B cell (primary cell): Measurements from ENCODE around the gene FBN1.

ENCODE experiments used
- EZH2 ChIP-seq: IDR thresholded peaks from 2 replicates; pipeline ENCODE4 v1.6.1; 2012; ENCODE audit warnings: borderline replicate concordance, low read depth, mild to moderate bottlenecking, moderate library complexity, low read length; ENCODE audit not compliant: insufficient read depth, poor library complexity, severe bottlenecking
- TF ChIP-seq, protein P1 (sequence below): fragments of 200-600 bp; IDR thresholded peaks from one replicate; pipeline ENCODE4 v1.8.0; 2022; ENCODE audit warnings: antibody characterized with exemption, mild to moderate bottlenecking

DNA sequence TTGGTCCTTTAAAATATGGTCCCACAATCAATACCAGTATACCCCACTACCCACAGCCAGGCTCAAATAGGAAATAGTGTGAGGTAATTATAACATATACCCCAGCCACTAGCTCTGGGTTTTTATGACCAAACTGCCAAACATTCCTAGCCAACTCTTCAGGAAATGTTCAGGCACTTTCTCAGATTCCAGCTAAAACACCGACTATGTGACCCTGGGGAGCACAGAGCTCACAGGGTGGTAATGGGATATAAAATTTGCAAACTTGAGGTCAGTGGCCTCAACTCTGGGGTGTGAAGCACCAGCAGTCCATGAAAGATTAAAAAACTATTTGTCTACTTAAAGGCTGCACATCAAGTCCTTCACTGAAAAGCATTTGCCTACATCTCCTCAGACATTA is 12.9 kb downstream of the FBN1 start:
- TF ChIP-seq EZH2 = no peak
- TF ChIP-seq, protein P1, sequence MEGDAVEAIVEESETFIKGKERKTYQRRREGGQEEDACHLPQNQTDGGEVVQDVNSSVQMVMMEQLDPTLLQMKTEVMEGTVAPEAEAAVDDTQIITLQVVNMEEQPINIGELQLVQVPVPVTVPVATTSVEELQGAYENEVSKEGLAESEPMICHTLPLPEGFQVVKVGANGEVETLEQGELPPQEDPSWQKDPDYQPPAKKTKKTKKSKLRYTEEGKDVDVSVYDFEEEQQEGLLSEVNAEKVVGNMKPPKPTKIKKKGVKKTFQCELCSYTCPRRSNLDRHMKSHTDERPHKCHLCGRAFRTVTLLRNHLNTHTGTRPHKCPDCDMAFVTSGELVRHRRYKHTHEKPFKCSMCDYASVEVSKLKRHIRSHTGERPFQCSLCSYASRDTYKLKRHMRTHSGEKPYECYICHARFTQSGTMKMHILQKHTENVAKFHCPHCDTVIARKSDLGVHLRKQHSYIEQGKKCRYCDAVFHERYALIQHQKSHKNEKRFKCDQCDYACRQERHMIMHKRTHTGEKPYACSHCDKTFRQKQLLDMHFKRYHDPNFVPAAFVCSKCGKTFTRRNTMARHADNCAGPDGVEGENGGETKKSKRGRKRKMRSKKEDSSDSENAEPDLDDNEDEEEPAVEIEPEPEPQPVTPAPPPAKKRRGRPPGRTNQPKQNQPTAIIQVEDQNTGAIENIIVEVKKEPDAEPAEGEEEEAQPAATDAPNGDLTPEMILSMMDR = no peak
